ENCODE results near the gene C5.

DNA sequence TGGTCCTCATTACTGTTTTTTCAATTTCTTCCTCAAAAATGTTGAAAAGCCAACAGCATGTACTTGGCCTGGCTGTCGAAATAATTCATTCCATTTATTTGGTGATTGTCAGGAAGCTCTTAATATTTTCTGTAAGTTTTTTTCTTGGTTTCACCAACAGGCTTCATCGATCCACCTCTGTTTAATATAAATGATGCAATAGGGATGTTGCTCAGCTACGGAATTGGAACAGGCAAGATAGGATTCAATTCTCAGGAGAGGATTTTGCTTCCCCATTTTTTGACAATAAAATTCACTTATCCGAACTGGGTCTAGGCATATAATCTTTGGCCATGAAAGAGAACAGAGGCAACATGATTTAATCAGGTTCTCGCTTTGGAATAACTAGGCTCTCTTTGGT lies 30.8 kb downstream of the C5 start:
- TF ChIP-seq, protein P1, sequence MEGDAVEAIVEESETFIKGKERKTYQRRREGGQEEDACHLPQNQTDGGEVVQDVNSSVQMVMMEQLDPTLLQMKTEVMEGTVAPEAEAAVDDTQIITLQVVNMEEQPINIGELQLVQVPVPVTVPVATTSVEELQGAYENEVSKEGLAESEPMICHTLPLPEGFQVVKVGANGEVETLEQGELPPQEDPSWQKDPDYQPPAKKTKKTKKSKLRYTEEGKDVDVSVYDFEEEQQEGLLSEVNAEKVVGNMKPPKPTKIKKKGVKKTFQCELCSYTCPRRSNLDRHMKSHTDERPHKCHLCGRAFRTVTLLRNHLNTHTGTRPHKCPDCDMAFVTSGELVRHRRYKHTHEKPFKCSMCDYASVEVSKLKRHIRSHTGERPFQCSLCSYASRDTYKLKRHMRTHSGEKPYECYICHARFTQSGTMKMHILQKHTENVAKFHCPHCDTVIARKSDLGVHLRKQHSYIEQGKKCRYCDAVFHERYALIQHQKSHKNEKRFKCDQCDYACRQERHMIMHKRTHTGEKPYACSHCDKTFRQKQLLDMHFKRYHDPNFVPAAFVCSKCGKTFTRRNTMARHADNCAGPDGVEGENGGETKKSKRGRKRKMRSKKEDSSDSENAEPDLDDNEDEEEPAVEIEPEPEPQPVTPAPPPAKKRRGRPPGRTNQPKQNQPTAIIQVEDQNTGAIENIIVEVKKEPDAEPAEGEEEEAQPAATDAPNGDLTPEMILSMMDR (conservative IDR thresholded peaks at IDR 0.05; ENCODE audit: low read length): no peak
- no peak for TF ChIP-seq EZH2phosphoT487 (IDR thresholded peaks at IDR 0.05; ENCODE audit: borderline replicate concordance)

Data from Loucy (cell line).